Loucy (cell line): Measurements from ENCODE around the gene ITPKB.
A peak's percentile ranks its signal among the peaks of the same experiment; 100 is the strongest.

Experiments
- H2AFZ ChIP-seq: fragments of 200-600 bp; sonication (generic); 2 replicates; pipeline ENCODE4 v1.6.0; 2016; ENCODE audit warnings: antibody characterized with exemption, mild to moderate bottlenecking, low read length, moderate library complexity
- H3F3A ChIP-seq: fragments of 200-600 bp; 2 replicates; pipeline ENCODE4 v1.6.0; 2016; ENCODE audit warnings: antibody characterized with exemption, low read depth, mild to moderate bottlenecking
- H3K27me3 ChIP-seq: fragments of 200-600 bp; sonication (generic); 2 replicates; pipeline ENCODE4 v1.6.1; 2014; ENCODE audit warnings: low read length, mild to moderate bottlenecking; ENCODE audit not compliant: insufficient read depth, poor library complexity, severe bottlenecking
- H3K36me3 ChIP-seq: fragments of 200-600 bp; sonication (generic); 2 replicates; pipeline ENCODE4 v1.6.1; 2016; ENCODE audit warnings: low read length; ENCODE audit not compliant: insufficient read depth
- H3K4me1 ChIP-seq: fragments of 200-600 bp; sonication (generic); 2 replicates; pipeline ENCODE4 v1.5.1; 2014; ENCODE audit warnings: low read length, mild to moderate bottlenecking; ENCODE audit not compliant: insufficient read depth, poor library complexity, severe bottlenecking
- H3K4me2 ChIP-seq: fragments of 200-600 bp; sonication (generic); 2 replicates; pipeline ENCODE4 v1.6.0; 2014; ENCODE audit warnings: antibody characterized with exemption, low read length, low read depth, mild to moderate bottlenecking; ENCODE audit not compliant: poor library complexity, severe bottlenecking
- H3K4me3 ChIP-seq: fragments of 200-600 bp; sonication (generic); 2 replicates; pipeline ENCODE4 v1.5.1; 2014; ENCODE audit warnings: low read length, mild to moderate bottlenecking, mixed read lengths; ENCODE audit not compliant: poor library complexity, severe bottlenecking
- H3K79me2 ChIP-seq: fragments of 200-600 bp; sonication (generic); 2 replicates; pipeline ENCODE4 v1.6.1; 2014; ENCODE audit warnings: low read length; ENCODE audit not compliant: insufficient read depth
- H3K9ac ChIP-seq: fragments of 200-600 bp; sonication (generic); 2 replicates; pipeline ENCODE4 v1.6.0; 2014; ENCODE audit warnings: mild to moderate bottlenecking, low read depth, low read length, moderate library complexity; ENCODE audit not compliant: poor library complexity, severe bottlenecking
- H3K9me2 ChIP-seq: fragments of 200-600 bp; sonication (generic); replicated peaks from 2 replicates; pipeline ENCODE4 v1.6.1; 2016; ENCODE audit warnings: low read depth, low read length, mixed read lengths
- H3K9me3 ChIP-seq: fragments of 200-600 bp; sonication (generic); 2 replicates; pipeline ENCODE4 v1.6.1; 2014; ENCODE audit warnings: mild to moderate bottlenecking, antibody characterized with exemption, low read length, low read depth; ENCODE audit not compliant: insufficient read depth
- H4K20me1 ChIP-seq: fragments of 200-600 bp; sonication (generic); 2 replicates; pipeline ENCODE4 v1.6.0; 2014; ENCODE audit warnings: antibody characterized with exemption, low read length, mild to moderate bottlenecking; ENCODE audit not compliant: insufficient read depth, poor library complexity, severe bottlenecking
- CTCF ChIP-seq: fragments of 200-600 bp; sonication (generic); conservative IDR thresholded peaks from 2 replicates; pipeline ENCODE4 v1.5.1; 2014; ENCODE audit warnings: mild to moderate bottlenecking, antibody characterized with exemption, low read length
- EZH2phosphoT487 ChIP-seq: fragments of 200-600 bp; IDR thresholded peaks from 2 replicates; pipeline ENCODE4 v1.6.1; 2018; ENCODE audit warnings: antibody characterized with exemption, mild to moderate bottlenecking, moderate library complexity, borderline replicate concordance

ITPKB gene

GRCh38 chr1:226656601-226657277 is 82.3 kb downstream of the ITPKB start:
- Histone ChIP-seq H3K36me3 (no peaks in the 10 kb centered on the region), H3K4me1 (peaks cover 79% of the 10 kb centered on the region), H3K9ac (peak overlapping the region; percentile 72), H3K4me2 (no peak overlapping the region), H3K9me2 (no peaks in the 10 kb centered on the region), H3K4me3 (no peak overlapping the region), H3K79me2 (peaks cover 12% of the 10 kb centered on the region), H3K27me3 (no peaks in the 10 kb centered on the region), H2AFZ (no peak overlapping the region), H3K9me3 (no peaks in the 10 kb centered on the region), H3F3A (no peaks in the 10 kb centered on the region), H4K20me1 (no peaks in the 10 kb centered on the region)
- TF ChIP-seq CTCF, result no peak
- TF ChIP-seq EZH2phosphoT487, result no peak

- H2AFZ ChIP-seq, result no peak overlapping the region
- H3K27me3 ChIP-seq, result no peaks in the 10 kb centered on the region
- no peak overlapping the region for H3K4me2 ChIP-seq
- peak overlapping the region; percentile 72 for H3K9ac ChIP-seq
- H3K36me3 ChIP-seq, result no peaks in the 10 kb centered on the region
- no peak overlapping the region for H3K4me3 ChIP-seq
- no peaks in the 10 kb centered on the region for H3K9me2 ChIP-seq
- peaks cover 7% of the 10 kb centered on the region for H3K79me2 ChIP-seq
- no peaks in the 10 kb centered on the region for H3F3A ChIP-seq
- TF ChIP-seq EZH2phosphoT487, result no peak
- TF ChIP-seq CTCF, result no peak
- H3K9me3 ChIP-seq, result no peaks in the 10 kb centered on the region
- peaks cover 73% of the 10 kb centered on the region for H3K4me1 ChIP-seq
- no peaks in the 10 kb centered on the region for H4K20me1 ChIP-seq
Observed at GRCh38 chr1:226656201-226656600, 82.9 kb downstream of the ITPKB start.

GRCh38 chr1:226655251-226656163 is 83.6 kb downstream of the ITPKB start:
- Histone ChIP-seq H3K4me3 (peak overlapping the region; percentile 51), H3K9ac (peak overlapping the region; percentile 72), H3K27me3 (no peaks in the 10 kb centered on the region), H3K36me3 (no peaks in the 10 kb centered on the region; the same call in 1 of the 2 replicates), H3K9me2 (no peaks in the 10 kb centered on the region), H4K20me1 (no peaks in the 10 kb centered on the region), H3K79me2 (peaks cover under 1% of the 10 kb centered on the region), H3K9me3 (no peaks in the 10 kb centered on the region), H2AFZ (no peak overlapping the region), H3K4me1 (peaks cover 66% of the 10 kb centered on the region), H3F3A (no peaks in the 10 kb centered on the region), H3K4me2 (peak overlapping the region; percentile 77)
- TF ChIP-seq EZH2phosphoT487, result no peak
- TF ChIP-seq CTCF, result no peak
